GM12891 (cell line): ENCODE measurements around the gene PPFIBP1.

Experiments
- POLR2A ChIP-seq: IDR thresholded peaks from 2 replicates; pipeline ENCODE4 v1.6.1; 2011; ENCODE audit warnings: low read depth, low read length, control low read depth
- POLR2AphosphoS5 ChIP-seq: IDR thresholded peaks from 2 replicates; pipeline ENCODE4 v1.6.1; 2011; ENCODE audit warnings: low read depth, low read length, control low read depth

DNA sequence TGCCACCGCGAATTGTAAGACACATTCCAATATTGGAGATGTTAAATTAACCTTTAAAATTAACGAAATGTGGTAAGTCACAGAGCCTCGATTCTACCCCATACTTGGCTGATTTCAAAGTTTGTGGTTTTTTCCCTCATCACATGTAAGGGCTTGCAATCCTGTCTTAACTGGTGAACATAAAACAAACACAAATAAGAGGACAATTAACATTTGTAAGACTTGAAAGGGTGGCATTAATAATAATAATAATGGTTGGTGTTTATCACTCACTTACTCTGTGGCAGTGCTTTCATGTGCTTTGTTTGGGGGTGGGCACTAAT, 26.6 kb downstream of the PPFIBP1 start:
- TF ChIP-seq POLR2AphosphoS5 (no peak), POLR2A (no peak)
